ENCODE data around the gene ZNF587.
"Not testable (repeated sequence)": the region's sequence is repeated elsewhere in the genome, so short reads cannot be mapped to it uniquely, and the experiment has no call there.

GRCh38 chr19:57890706-57891105 is 41.0 kb downstream of the ZNF587 start:
- TF ChIP-seq SIX5 (IDR thresholded peaks at IDR 0.05; ENCODE audit: low read depth, low read length); CREB1 (IDR thresholded peaks at IDR 0.05); POLR2AphosphoS5 (IDR thresholded peaks at IDR 0.05; ENCODE audit: low read depth, low read length); CTCF (IDR thresholded peaks at IDR 0.05; ENCODE audit: control extremely low read depth in 1 of 3, insufficient read depth in 1 of 3, low read depth in 1 of 3, low read length in 3 of 3); RFX5 (IDR thresholded peaks at IDR 0.05; ENCODE audit: borderline replicate concordance, low read depth, low read length); YY1 (IDR thresholded peaks at IDR 0.05; ENCODE audit: low read depth, low read length); RAD21 (IDR thresholded peaks at IDR 0.05 in 1 of 2, conservative IDR thresholded peaks at IDR 0.05 in 1 of 2; ENCODE audit: low read depth in 2 of 2, low read length in 2 of 2); EZH2 (IDR thresholded peaks at IDR 0.05; ENCODE audit: low read depth, low read length, severe bottlenecking); MAX (IDR thresholded peaks at IDR 0.05): not testable (repeated sequence)

All from H1 (cell line).